Transverse colon (tissue), 3 donors: ENCODE measurements around the gene COMMD9.

Source experiments
- CTCF ChIP-seq, 5 experiments: fragments of 200-600 bp in 3 of 5; fragments of 450-650 bp in 2 of 5; sonication (generic) in 3 of 5; IDR thresholded peaks; 1 replicate in 2 of 5; 2 replicates in 3 of 5; pipeline ENCODE4 v1.5.1; 2016 to 2017; ENCODE audit warnings: antibody characterized with exemption in 5 of 5, inconsistent platforms in 3 of 5, mild to moderate bottlenecking in 2 of 5, moderate library complexity in 1 of 5
- POLR2A ChIP-seq: fragments of 450-650 bp; IDR thresholded peaks from one replicate; pipeline ENCODE4 v1.6.1; 2016; ENCODE audit warnings: antibody characterized with exemption, mild to moderate bottlenecking, moderate library complexity

DNA sequence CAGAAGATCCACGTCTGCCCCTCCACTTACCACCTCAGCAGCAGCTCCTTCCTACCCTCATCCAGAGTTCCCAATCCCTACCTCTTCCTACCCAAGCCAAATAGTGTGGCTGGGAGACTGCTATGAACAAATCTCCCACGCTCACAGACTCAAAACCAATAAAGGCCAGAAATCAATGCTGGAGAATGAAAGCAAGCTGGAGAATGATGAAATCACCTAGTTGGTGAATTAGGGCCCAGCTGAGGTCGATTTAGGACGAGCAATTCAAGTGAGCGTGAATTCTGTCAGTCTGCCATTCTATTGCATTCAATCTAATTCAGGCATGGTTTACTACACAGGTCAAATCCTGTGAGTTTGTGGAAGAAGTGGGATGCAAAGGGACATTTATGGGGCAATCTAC lies 22.5 kb downstream of the COMMD9 start:
- TF ChIP-seq POLR2A (no peak), CTCF (IDR thresholded peaks at IDR 0.05) (no peak)
